Aorta (tissue), 5 donors: ENCODE results near the gene ANKRD2. TPM values are rescaled to one million over a fixed set of nuclear protein-coding genes. Genes with fewer than 3 reads are reported as not detected.
"Not testable (repeated sequence)": the region's sequence is repeated elsewhere in the genome, so short reads cannot be mapped to it uniquely, and the experiment has no call there.

Experiments used
- ATAC-seq: fragments of 200-7000 bp; cut with Tn5 transposase; one replicate; pipeline ENCODE4 v1.9.1; 2022; ENCODE audit warnings: moderate library complexity; ENCODE audit not compliant: low FRiP score
- DNase-seq, 2 donors: peaks; one replicate each; pipeline ENCODE4 v3.0.0-alpha.2; 2020
- H3K27ac ChIP-seq, 2 donors: one replicate each; pipeline ENCODE4 v1.5.1; 2013; ENCODE audit warnings: low read length in 2 of 2, mild to moderate bottlenecking in 2 of 2, moderate library complexity in 2 of 2, control low read depth in 1 of 2, inconsistent platforms in 1 of 2, low read depth in 1 of 2
- H3K27me3 ChIP-seq, 2 donors: one replicate each; pipeline ENCODE4 v1.6.1; 2013; ENCODE audit warnings: control low read depth in 1 of 2, low read length in 1 of 2, mild to moderate bottlenecking in 1 of 2, moderate library complexity in 1 of 2; ENCODE audit not compliant: insufficient read depth in 2 of 2, control insufficient read depth in 1 of 2
- H3K36me3 ChIP-seq, 2 donors: one replicate each; pipeline ENCODE4 v1.6.1; 2013; ENCODE audit warnings: control low read depth in 1 of 2, low read length in 1 of 2, mild to moderate bottlenecking in 1 of 2; ENCODE audit not compliant: insufficient read depth in 2 of 2, control insufficient read depth in 1 of 2
- H3K4me1 ChIP-seq, 2 donors: one replicate each; pipeline ENCODE4 v1.6.1; 2013; ENCODE audit warnings: low read length in 2 of 2, control low read depth in 1 of 2, mild to moderate bottlenecking in 1 of 2, moderate library complexity in 1 of 2; ENCODE audit not compliant: insufficient read depth in 2 of 2, control insufficient read depth in 1 of 2
- H3K4me3 ChIP-seq, 2 donors: one replicate each; pipeline ENCODE4 v1.5.1; 2013; ENCODE audit warnings: low read length in 2 of 2, control low read depth in 1 of 2, mild to moderate bottlenecking in 1 of 2
- H3K9me3 ChIP-seq: one replicate; pipeline ENCODE4 v1.6.1; 2013; ENCODE audit warnings: mild to moderate bottlenecking, low read length; ENCODE audit not compliant: control insufficient read depth
- WGBS, 2 donors: extraction: QIAGEN DNeasy Blood & Tissue Kit; methylation state at CpG; one replicate each; pipeline ENCODE4 v1.1.7; 2013; 5-methylcytosine and 5-hydroxymethylcytosine counted together
- intact Hi-C, 2 donors: fragments of 100-400 bp; cut with DNase I; formaldehyde crosslinking; loops; one replicate each; pipeline versions ENCODE4 v1.14.2 to v1.15.0; 2022
- polyA plus RNA-seq, 2 donors: library from polyadenylated mRNA; stranded (reverse); fragments of 200-250 nt; gene quantifications; one replicate each; pipeline ENCODE4 v1.2.3, GENCODE V29; 2013
- total RNA-seq, 2 donors: library from RNA; stranded (reverse); fragmentation: NEBNext Ultra II Directional; extraction: Animal tissue kit (Norgen Biotek cat#: 25700); gene quantifications; one replicate each; pipeline ENCODE4 v1.2.1, GENCODE V29; 2021
- donor health status: healthy with polysubstance abuse.
- donor health status: Bipolar disorder and iron deficiency.
- donor health status: DM: no; HTN: no; CAD: no.
- donor health status: DM: no; HTN: no; CAD: no.
- donor health status: DM: yes; HTN: yes; CAD: no.

ANKRD2 gene
- total and polyA plus RNA-seq, 4 donors, result 0.39 to 3.1 (median 1.1) TPM

DNA sequence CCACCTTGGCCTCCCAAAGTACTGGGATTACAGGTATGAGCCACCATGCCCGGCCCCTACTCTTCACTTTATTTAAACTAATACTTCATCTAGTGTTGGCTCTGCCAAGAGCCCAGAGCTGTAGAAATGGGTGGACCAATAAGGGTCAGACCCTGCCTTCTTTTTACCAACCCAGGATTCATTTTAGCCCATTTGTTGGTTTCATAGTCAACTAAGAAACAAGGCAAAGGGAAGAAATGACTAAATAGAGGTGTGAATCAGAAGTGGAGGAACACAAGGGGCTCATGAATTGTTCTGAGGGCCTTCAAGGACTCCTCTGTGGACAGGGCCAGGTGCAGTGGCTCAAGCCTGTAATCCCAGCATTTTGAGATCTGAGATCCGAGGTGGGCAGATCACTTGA, 1.1 kb downstream of the ANKRD2 start:
- H3K4me3 ChIP-seq, result no peak overlapping the region
- no peak overlapping the region for H3K27ac ChIP-seq
- H3K27me3 ChIP-seq, result no peaks in the 10 kb centered on the region
- 75 to 76% methylated on average over 2 of the region's 2 CpGs for WGBS, 2 donors
- peaks cover 2 to 6% of the 10 kb centered on the region in 2 donors for H3K36me3 ChIP-seq
- intact Hi-C loops, result loop anchor here (1.0 to 2.0 kb wide), 2 partner anchors 23 to 37 kb away; no protein-coding TSS in a partner anchor
- H3K9me3 ChIP-seq, result no peaks in the 10 kb centered on the region
- DNase-seq, result peak in 1 of 2 donors; percentile 21
- no peaks in the 10 kb centered on the region for H3K4me1 ChIP-seq
- no peak for ATAC-seq

DNA sequence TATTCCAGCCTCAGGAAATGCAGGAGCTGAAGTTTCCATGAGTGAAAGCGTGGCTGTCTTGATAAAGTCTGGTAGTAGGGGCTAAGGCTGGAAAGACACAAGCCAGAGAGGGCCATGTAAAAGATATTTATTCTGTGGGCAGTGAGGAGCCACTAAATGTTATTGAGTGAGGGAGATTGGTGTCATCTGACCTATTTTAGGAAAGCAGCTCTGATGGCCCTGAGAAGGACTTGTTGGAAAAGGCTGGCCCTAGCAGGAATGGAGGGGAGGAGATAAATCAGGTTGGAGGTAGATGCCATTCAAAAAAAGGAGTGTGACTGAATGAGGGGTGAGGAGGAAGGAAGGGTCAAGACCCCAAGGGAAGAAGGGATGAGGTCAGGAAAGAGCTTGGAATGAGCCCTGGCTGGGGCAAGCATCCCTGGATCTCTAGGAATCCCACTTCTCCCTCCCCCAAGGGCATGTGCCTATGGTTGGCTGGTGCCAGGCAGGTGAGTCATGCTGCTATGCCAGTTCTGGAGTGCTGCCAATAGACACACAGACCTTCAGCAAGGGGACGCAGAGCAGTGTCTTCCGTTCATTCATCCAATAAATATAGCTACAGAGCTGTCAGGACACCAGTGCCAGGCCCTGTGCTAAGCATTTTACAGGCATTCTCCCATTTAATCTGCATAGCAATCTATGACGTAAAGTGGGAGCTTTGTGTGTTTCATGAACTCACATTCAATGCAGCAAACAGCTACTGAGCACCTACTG, 2.0 kb downstream of the ANKRD2 start:
- no peak overlapping the region for H3K4me3 ChIP-seq
- DNase-seq, result peak; percentile 70 to 89
- intact Hi-C loops, result loop anchor here in 1 of 2 donors (1.0 kb wide), 1 partner anchor 22 kb away; no protein-coding TSS in a partner anchor
- peak overlapping the region in 1 of 2 donors; percentile 75 for H3K27ac ChIP-seq
- no peaks in the 10 kb centered on the region for H3K9me3 ChIP-seq
- peak; percentile 23 for ATAC-seq
- H3K4me1 ChIP-seq, result no peaks in the 10 kb centered on the region
- H3K36me3 ChIP-seq, result peaks cover 2 to 6% of the 10 kb centered on the region in 2 donors
- 28 to 29% methylated on average over 4 of the region's 4 CpGs for WGBS, 2 donors
- H3K27me3 ChIP-seq, result no peaks in the 10 kb centered on the region

DNA sequence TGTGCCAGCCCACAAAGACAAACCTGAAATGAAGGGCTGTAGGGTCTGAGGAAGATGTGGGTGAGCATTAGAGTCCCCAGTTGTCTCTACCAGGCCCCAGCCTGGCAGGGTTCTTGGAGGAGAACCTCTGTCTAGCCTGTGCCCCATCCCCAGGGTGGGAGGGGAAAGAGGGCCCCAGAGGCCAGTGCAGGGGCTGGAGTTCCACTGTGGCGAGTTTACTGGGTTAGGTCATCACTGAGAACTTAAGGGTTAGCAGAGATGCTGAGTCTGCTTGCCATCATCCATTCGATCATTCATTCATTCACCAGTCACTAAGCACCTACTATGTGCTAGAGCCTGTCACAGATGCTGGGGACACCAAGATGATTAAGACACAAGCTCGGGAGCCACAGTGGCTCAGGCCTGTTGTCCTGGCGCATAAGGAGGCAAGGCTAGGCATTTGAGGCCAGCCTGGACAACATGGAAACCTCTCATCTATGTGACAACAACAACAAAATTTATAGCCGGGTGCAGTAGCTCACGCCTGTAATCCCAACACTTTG, 2.6 kb downstream of the ANKRD2 start:
- no peaks in the 10 kb centered on the region for H3K9me3 ChIP-seq
- intact Hi-C loops, result no loop called here
- H3K4me1 ChIP-seq, result no peaks in the 10 kb centered on the region
- ATAC-seq, result no peak
- H3K4me3 ChIP-seq, result no peak overlapping the region
- peak overlapping the region in 1 of 2 donors; percentile 75 for H3K27ac ChIP-seq
- DNase-seq, result peak in 1 of 2 donors; percentile 61
- H3K36me3 ChIP-seq, result peaks cover 1 to 4% of the 10 kb centered on the region in 2 donors
- no peaks in the 10 kb centered on the region for H3K27me3 ChIP-seq
- WGBS, 2 donors, result 91 to 97% methylated on average over 6 of the region's 6 CpGs

DNA sequence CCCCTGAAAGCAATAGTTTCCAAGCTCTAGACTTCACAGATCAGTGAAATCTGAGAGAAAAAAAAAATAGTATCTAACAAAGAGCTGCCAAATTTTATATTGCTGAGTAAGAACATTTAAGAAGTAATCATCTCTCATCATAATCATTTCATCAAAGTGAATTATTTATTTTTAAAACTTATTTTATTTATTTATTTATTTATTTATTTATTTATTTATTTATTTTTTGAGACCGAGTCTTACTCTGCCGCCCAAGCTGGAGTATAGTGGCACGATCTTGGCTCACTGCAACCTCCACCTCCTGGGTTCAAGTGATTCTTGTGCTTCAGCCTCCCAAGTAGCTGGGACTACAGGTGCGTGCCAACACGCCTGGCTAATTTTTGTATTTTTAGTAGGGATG, 3.9 kb downstream of the ANKRD2 start:
- H3K4me3 ChIP-seq, H3K27me3 ChIP-seq, H3K36me3 ChIP-seq, ATAC-seq, H3K4me1 ChIP-seq, H3K9me3 ChIP-seq, intact Hi-C loops: not testable (repeated sequence)
- H3K27ac ChIP-seq, result peak overlapping the region in 1 of 2 donors; percentile 22
- 57 to 58% methylated on average over 5 of the region's 5 CpGs for WGBS, 2 donors
- peak in 1 of 2 donors; percentile 23 for DNase-seq

GRCh38 chr10:97577701-97578100, 5.1 kb downstream of the ANKRD2 start:
- Histone ChIP-seq H3K27ac (no peak overlapping the region), H3K4me1 (no peaks in the 10 kb centered on the region), H3K4me3 (no peak overlapping the region), H3K9me3 (no peaks in the 10 kb centered on the region), H3K36me3 (no peaks in the 10 kb centered on the region), H3K27me3 (no peaks in the 10 kb centered on the region)
- ATAC-seq (no peak), DNase-seq (peak in 1 of 2 donors; percentile 58)
- 81% methylated on average over 9 of the region's 9 CpGs for WGBS, 2 donors
- intact Hi-C loops, result no loop called here

GRCh38 chr10:97578171-97578844, 5.7 kb downstream of the ANKRD2 start:
- Histone ChIP-seq H3K4me3 (no peak overlapping the region), H3K27ac (no peak overlapping the region), H3K4me1 (no peaks in the 10 kb centered on the region), H3K27me3 (no peaks in the 10 kb centered on the region), H3K36me3 (no peaks in the 10 kb centered on the region), H3K9me3 (no peaks in the 10 kb centered on the region)
- 71 to 76% methylated on average over 40 of the region's 40 CpGs for WGBS, 2 donors
- DNase-seq (peak in 1 of 2 donors; percentile 65), ATAC-seq (no peak)
- intact Hi-C loops, result no loop called here

GRCh38 chr10:97580421-97581367, 8.1 kb downstream of the ANKRD2 start:
- DNase-seq, result peak in 1 of 2 donors; percentile 38
- intact Hi-C loops, result no loop called here

GRCh38 chr10:97582169-97582568, 9.6 kb downstream of the ANKRD2 start:
- no peak for ATAC-seq
- DNase-seq, result peak in 1 of 2 donors; percentile 41

More at GRCh38 chr10:97580421-97581367, 8.1 kb downstream of the ANKRD2 start:
- Histone ChIP-seq H3K27me3 (no peaks in the 10 kb centered on the region), H3K36me3 (no peaks in the 10 kb centered on the region), H3K27ac (no peak overlapping the region), H3K4me1 (no peaks in the 10 kb centered on the region), H3K9me3 (no peaks in the 10 kb centered on the region), H3K4me3 (no peak overlapping the region)
- ATAC-seq, result no peak
- 93 to 94% methylated on average over 9 of the region's 9 CpGs for WGBS, 2 donors

More at GRCh38 chr10:97582169-97582568, 9.6 kb downstream of the ANKRD2 start:
- Histone ChIP-seq H3K27ac (no peak overlapping the region), H3K4me1 (no peaks in the 10 kb centered on the region), H3K9me3 (no peaks in the 10 kb centered on the region), H3K4me3 (no peak overlapping the region), H3K36me3 (no peaks in the 10 kb centered on the region), H3K27me3 (no peaks in the 10 kb centered on the region)
- intact Hi-C loops, result no loop called here
- WGBS, 2 donors, result 96 to 97% methylated on average over 8 of the region's 8 CpGs
